SK-N-SH treated with all-trans-retinoic acid at 6 μM for 48 hours (cell line): ENCODE results near the gene COMT.

Experiments used
- ATAC-seq: fragments of 200-7000 bp; cut with Tn5 transposase; 3 replicates; pipeline ENCODE4 v1.9.1; 2020; ENCODE audit warnings: mild to moderate bottlenecking, moderate library complexity
- ARNTL ChIP-seq: fragments of 450-650 bp; formaldehyde crosslinking; IDR thresholded peaks from 2 replicates; pipeline ENCODE4 v1.5.0; 2020; ENCODE audit warnings: low read depth, mild to moderate bottlenecking, moderate library complexity, borderline replicate concordance
- BACH2 ChIP-seq: fragments of 250-450 bp; sonication (Bioruptor Pico); IDR thresholded peaks from 2 replicates; pipeline ENCODE4 v1.9.0; 2021; ENCODE audit warnings: mild to moderate bottlenecking, borderline replicate concordance
- CREB5 ChIP-seq: fragments of 250-450 bp; sonication (Bioruptor Pico); IDR thresholded peaks from 2 replicates; pipeline ENCODE4 v1.5.1; 2020; ENCODE audit warnings: low read depth, mild to moderate bottlenecking, moderate library complexity
- CSDC2 ChIP-seq: fragments of 250-450 bp; sonication (Bioruptor Pico); IDR thresholded peaks from 2 replicates; pipeline ENCODE4 v1.5.0; 2020; ENCODE audit warnings: mild to moderate bottlenecking, moderate library complexity
- CSRNP3 ChIP-seq: fragments of 250-450 bp; sonication (Bioruptor Pico); IDR thresholded peaks from 2 replicates; pipeline ENCODE4 v1.5.1; 2021; ENCODE audit warnings: mild to moderate bottlenecking, moderate library complexity
- ESRRG ChIP-seq: fragments of 250-450 bp; sonication (Bioruptor Pico); IDR thresholded peaks from 2 replicates; pipeline ENCODE4 v1.6.1; 2021; ENCODE audit warnings: mild to moderate bottlenecking
- GLIS3 ChIP-seq: fragments of 250-450 bp; sonication (Bioruptor Pico); IDR thresholded peaks from 2 replicates; pipeline ENCODE4 v1.5.0; 2020; ENCODE audit warnings: mild to moderate bottlenecking, moderate library complexity
- OSR1 ChIP-seq: fragments of 250-450 bp; sonication (Bioruptor Pico); IDR thresholded peaks from 2 replicates; pipeline ENCODE4 v1.8.0; 2022; ENCODE audit warnings: moderate library complexity, mild to moderate bottlenecking, inconsistent platforms
- PATZ1 ChIP-seq: fragments of 250-450 bp; sonication (Bioruptor Pico); IDR thresholded peaks from 2 replicates; pipeline ENCODE4 v1.8.0; 2020; ENCODE audit warnings: mild to moderate bottlenecking, moderate library complexity, borderline replicate concordance
- POU6F1 ChIP-seq: fragments of 250-450 bp; sonication (Bioruptor Pico); IDR thresholded peaks from 2 replicates; pipeline ENCODE4 v1.8.0; 2021; ENCODE audit warnings: low read depth, mild to moderate bottlenecking, moderate library complexity, borderline replicate concordance
- PPARA ChIP-seq: fragments of 250-450 bp; sonication (Bioruptor Pico); IDR thresholded peaks from 2 replicates; pipeline ENCODE4 v1.5.0; 2020; ENCODE audit warnings: mild to moderate bottlenecking, borderline replicate concordance
- RARB ChIP-seq: fragments of 250-450 bp; sonication (Bioruptor Pico); IDR thresholded peaks from 2 replicates; pipeline ENCODE4 v1.8.0; 2021; ENCODE audit warnings: mild to moderate bottlenecking, moderate library complexity
- TOX ChIP-seq: fragments of 250-450 bp; sonication (Bioruptor Pico); IDR thresholded peaks from 2 replicates; pipeline ENCODE4 v1.8.0; 2021; ENCODE audit warnings: mild to moderate bottlenecking, moderate library complexity, borderline replicate concordance
- TSHZ2 ChIP-seq: fragments of 250-450 bp; sonication (Bioruptor Pico); IDR thresholded peaks from 2 replicates; pipeline ENCODE4 v1.5.0; 2020; ENCODE audit warnings: mild to moderate bottlenecking, moderate library complexity
- ZC3H10 ChIP-seq: fragments of 250-450 bp; sonication (Bioruptor Pico); IDR thresholded peaks from 2 replicates; pipeline ENCODE4 v1.5.1; 2021; ENCODE audit warnings: mild to moderate bottlenecking, moderate library complexity
- ZFP3 ChIP-seq: fragments of 250-450 bp; sonication (Bioruptor Pico); IDR thresholded peaks from 2 replicates; pipeline ENCODE4 v1.5.0; 2020; ENCODE audit warnings: mild to moderate bottlenecking, moderate library complexity
- ZFP30 ChIP-seq: fragments of 450-650 bp; formaldehyde crosslinking; IDR thresholded peaks from 2 replicates; pipeline ENCODE4 v1.5.0; 2022; ENCODE audit warnings: mild to moderate bottlenecking, moderate library complexity
- ZNF70 ChIP-seq: fragments of 450-650 bp; formaldehyde crosslinking; IDR thresholded peaks from 2 replicates; pipeline ENCODE4 v1.5.0; 2020; ENCODE audit warnings: mild to moderate bottlenecking, moderate library complexity
- ZNF8 ChIP-seq: fragments of 450-650 bp; formaldehyde crosslinking; IDR thresholded peaks from 2 replicates; pipeline ENCODE4 v1.5.0; 2020; ENCODE audit warnings: mild to moderate bottlenecking, moderate library complexity

The COMT gene

GRCh38 chr22:19984851-19985811, 43.6 kb downstream of the COMT start:
- TF ChIP-seq CREB5 (CRISPR knock-in tag) (no peak), ZFP30 (CRISPR knock-in tag) (no peak), ZNF8 (no peak), ZFP3 (CRISPR knock-in tag) (no peak), TOX (CRISPR knock-in tag) (no peak), CSRNP3 (CRISPR knock-in tag) (no peak), ZC3H10 (CRISPR knock-in tag) (no peak), TSHZ2 (CRISPR knock-in tag) (no peak), CSDC2 (CRISPR knock-in tag) (no peak), ESRRG (no peak)
- no peak for ATAC-seq

- no peak for TF ChIP-seq TOX (CRISPR knock-in tag)
- no peak for TF ChIP-seq OSR1
- no peak for TF ChIP-seq PPARA (CRISPR knock-in tag)
- TF ChIP-seq ZNF70 (CRISPR knock-in tag): no peak
- TF ChIP-seq ZFP30 (CRISPR knock-in tag): no peak
- TF ChIP-seq CREB5 (CRISPR knock-in tag): no peak
- TF ChIP-seq PATZ1 (CRISPR knock-in tag): no peak
- no peak for ATAC-seq
Observed at GRCh38 chr22:19986011-19986409, 44.4 kb downstream of the COMT start.

GRCh38 chr22:19986410-19987341, 45.1 kb downstream of the COMT start:
- ATAC-seq: peak; percentile 84
- no peak for TF ChIP-seq PATZ1 (CRISPR knock-in tag)
- TF ChIP-seq ZNF70 (CRISPR knock-in tag): no peak
- TF ChIP-seq OSR1: no peak
- TF ChIP-seq TOX (CRISPR knock-in tag): no peak
- no peak for TF ChIP-seq POU6F1 (CRISPR knock-in tag)
- no peak for TF ChIP-seq CSDC2 (CRISPR knock-in tag)
- TF ChIP-seq RARB (CRISPR knock-in tag): no peak
- no peak for TF ChIP-seq ZNF8
- TF ChIP-seq BACH2 (CRISPR knock-in tag): no peak
- no peak for TF ChIP-seq PPARA (CRISPR knock-in tag)
- TF ChIP-seq ARNTL: no peak
- TF ChIP-seq ZFP30 (CRISPR knock-in tag): no peak
- no peak for TF ChIP-seq GLIS3 (CRISPR knock-in tag)
- no peak for TF ChIP-seq CSRNP3 (CRISPR knock-in tag)
